ENCODE measurements around the gene HSPBAP1.

GRCh38 chr3:122745369-122746021, 48.1 kb downstream of the HSPBAP1 start:
- TF ChIP-seq POLR2A (IDR thresholded peaks at IDR 0.05; ENCODE audit: low read depth, low read length) (no peak), TAF1 (IDR thresholded peaks at IDR 0.05; ENCODE audit: borderline replicate concordance, low read depth, low read length) (no peak)
